T47D (cell line): ENCODE measurements around the gene GAS2.
A peak's percentile ranks its signal among the peaks of the same experiment; 100 is the strongest.
"Not testable (repeated sequence)": the region's sequence is repeated elsewhere in the genome, so short reads cannot be mapped to it uniquely, and the experiment has no call there.

Experiments used
- DNase-seq, 2 experiments: peaks; one replicate each; pipeline versions ENCODE4 v3.0.0 to v3.0.0-alpha.2; 2011 to 2012; ENCODE audit warnings: low read depth in 1 of 2, low spot score in 1 of 2
- JUND ChIP-seq: IDR thresholded peaks from 2 replicates; pipeline ENCODE4 v1.6.1; 2012; ENCODE audit warnings: low read depth
- in situ Hi-C: cut with HindIII; loops from 2 replicates; pipeline ENCODE4 v1.10.0; 2016; ENCODE audit warnings: low sequenced_read_pairs, low pct_unique_long_range_greater_than_20kb

Gene GAS2

GRCh38 chr11:22666325-22666687 lies at the start of gene GAS2:
TSS of gene GAS2 (plus strand) at chr11:22666611. CDS start at chr11:22674870, 8,259 bp downstream.
- no peak for DNase-seq
- TF ChIP-seq JUND = no peak
- in situ Hi-C loops = no loop called here

- in situ Hi-C loops = no loop called here
- no peak for TF ChIP-seq JUND
- no peak for DNase-seq
Observed at GRCh38 chr11:22617868-22618267, 48.5 kb upstream of the GAS2 start.

DNA sequence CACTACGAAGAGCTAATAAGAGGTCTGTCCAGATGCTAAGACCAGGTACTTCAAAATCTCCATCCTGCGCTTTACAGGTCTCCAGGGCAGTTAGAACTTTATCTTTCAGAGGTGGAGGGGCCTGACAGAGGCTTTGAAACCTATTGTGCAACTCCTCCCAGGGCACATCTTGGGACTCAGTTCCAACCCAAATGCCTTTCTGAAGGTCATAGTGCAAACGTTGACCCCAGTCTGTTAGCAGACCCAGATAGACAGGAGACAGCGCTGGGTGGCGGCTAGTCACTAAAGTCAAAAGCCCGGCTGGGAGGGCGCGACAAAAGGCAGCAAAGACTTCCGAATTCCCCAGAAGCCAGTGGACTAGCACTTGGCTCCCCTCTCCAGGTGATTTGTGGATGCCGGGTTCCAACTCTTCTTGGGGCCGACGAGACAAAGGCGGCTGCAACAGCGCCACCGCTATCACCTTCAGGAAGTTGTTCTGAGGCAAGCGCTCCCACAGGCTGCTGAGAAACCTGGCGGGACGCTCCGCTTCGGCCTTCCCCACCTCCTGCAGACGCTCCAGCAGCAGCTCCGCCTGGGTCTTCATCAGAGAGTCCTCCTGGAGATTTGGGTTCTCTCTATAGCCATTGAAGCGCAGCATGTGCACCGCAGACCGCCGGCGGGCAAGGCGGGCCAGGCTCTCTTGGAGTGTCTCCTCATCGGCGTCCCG lies 41.5 kb upstream of the GAS2 start:
- in situ Hi-C loops = no loop called here
- DNase-seq = peak; percentile 16 to 88
- no peak for TF ChIP-seq JUND

- DNase-seq = peak; percentile 93 to 100
Observed at GRCh38 chr11:22625448-22626287, 40.7 kb upstream of the GAS2 start, which contains the start of gene FANCF. TSS of gene FANCF (minus strand) at chr11:22625823. CDS start at chr11:22625810, 13 bp downstream.

DNA sequence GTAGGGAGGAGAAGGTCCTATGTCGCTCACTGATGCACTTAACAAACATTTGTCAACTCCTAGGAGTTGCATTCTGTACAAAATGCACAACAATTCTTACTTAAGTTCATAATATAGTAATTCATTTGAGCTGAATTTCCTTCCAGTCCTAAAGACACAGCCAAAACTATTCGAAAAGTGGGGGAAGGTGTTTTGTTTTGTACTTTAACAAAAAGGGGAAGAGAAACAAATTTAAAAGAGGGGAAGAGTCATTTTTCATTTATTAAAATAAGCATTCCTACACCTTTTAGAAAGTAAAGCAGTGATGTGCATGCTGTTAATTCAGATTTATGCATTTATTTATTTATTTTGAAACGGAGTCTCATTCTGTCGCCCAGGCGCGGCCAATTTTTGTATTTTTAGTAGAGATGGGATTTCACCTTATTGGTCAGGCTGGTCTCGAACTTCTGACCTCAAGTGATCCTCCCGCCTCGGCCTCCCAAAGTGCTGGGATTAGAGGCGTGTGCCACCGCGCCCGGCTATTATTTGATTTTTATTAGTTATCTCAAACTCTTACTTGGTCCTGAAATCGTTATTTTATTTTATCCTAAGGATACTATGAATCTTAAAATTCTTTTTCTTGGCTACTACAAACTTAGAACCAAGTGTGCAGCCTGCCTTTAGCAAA lies 39.7 kb upstream of the GAS2 start:
- no peak for DNase-seq
- TF ChIP-seq JUND = no peak
- in situ Hi-C loops = no loop called here

More at GRCh38 chr11:22625448-22626287, 40.7 kb upstream of the GAS2 start, which contains the start of gene FANCF:
- in situ Hi-C loops = no loop called here
- no peak for TF ChIP-seq JUND

DNA sequence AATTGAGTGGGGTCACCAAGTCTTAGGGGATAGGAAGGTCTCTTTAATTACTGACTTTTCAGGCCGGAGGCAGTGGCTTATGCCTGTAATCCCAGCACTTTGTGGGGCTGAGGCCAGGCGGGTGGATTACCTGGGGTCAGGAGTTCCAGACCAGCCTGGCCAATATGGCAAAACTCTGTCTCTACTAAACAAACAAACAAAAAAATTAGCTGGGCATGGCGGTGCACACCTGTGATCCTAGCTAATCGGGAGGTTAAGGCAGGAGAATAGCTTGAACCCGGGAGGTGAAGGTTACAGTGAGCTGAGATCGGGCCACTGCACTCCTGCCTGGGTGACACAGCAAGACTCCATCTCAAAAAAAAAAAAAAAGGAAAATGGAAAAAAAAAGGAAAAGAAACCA lies 39.0 kb upstream of the GAS2 start:
- no peak for DNase-seq
- in situ Hi-C loops = no loop called here
- no peak for TF ChIP-seq JUND

DNA sequence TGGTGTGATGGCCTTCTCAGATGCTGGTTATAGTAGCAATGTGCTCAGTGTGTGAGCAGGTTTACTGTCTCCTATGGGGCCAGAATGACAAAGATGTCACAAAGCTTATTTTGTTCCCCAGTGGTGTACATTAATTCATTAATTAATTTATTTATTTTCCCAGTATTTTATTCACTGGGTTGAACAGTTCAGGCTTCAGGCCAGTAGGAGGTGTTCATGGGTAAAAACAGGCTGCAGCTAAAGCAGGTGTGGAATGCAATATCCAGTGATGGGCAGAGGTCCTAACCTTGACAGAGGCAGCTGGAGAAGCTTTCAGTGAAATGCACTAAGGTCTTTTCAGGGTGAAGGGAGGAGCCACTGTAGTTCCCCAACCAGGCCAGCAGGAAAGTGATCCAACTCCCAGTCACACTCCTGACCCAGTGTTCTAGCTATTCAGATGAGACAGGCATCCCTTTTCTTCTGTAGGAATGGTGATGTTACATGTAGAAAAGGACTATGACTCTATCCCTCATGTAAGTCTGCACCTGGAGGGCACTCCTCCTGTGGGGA lies 33.0 kb upstream of the GAS2 start:
- no peak for DNase-seq
- no peak for TF ChIP-seq JUND
- in situ Hi-C loops = no loop called here

GRCh38 chr11:22634897-22635629 lies 31.3 kb upstream of the GAS2 start:
- in situ Hi-C loops = no loop called here
- no peak for TF ChIP-seq JUND

DNA sequence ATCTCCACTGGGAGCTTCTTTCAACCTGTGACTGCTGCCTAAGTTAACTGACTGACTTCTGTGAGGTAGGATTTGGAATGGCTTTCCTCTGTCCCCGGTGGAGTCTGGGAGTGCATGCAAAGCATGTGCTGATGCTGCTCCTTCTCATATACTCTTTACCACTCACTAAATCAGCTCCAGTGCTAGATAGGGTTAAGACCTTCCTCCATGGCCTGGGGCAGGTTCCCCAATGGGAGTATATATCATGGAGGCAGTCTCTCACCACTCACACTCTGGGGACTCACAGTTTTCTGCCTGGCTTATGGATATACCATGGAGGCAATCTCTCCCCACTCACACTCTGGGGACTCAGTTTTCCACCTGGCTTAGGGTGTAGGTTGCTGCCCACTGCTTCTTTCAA lies 30.7 kb upstream of the GAS2 start:
- DNase-seq = no peak
- no peak for TF ChIP-seq JUND
- in situ Hi-C loops = no loop called here

More at GRCh38 chr11:22634897-22635629, 31.3 kb upstream of the GAS2 start:
- DNase-seq = peak in 1 of 2 experiments; percentile 13

GRCh38 chr11:22640862-22641261 lies 25.5 kb upstream of the GAS2 start:
- DNase-seq = no peak
- in situ Hi-C loops = no loop called here
- TF ChIP-seq JUND = no peak

DNA sequence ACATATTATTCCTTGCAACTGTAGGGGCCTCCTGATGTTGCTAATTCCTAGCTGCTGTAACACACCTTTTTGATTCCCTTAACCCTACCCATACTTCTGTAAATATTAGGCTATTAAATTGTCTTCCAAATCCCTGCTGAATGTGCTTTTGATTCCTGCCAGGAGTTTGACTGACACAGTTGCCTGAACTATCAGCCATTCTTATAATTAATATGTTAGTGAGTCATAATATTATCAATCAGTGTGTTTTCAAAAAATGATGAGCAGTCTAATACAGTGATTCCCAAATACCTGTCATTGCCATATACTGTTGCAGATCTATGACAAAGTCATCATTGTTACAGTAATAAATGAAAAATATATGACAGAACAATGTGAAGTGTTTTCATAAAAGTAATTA lies 24.9 kb upstream of the GAS2 start:
- no peak for DNase-seq
- in situ Hi-C loops = no loop called here
- no peak for TF ChIP-seq JUND

- DNase-seq, in situ Hi-C loops: not testable (repeated sequence)
Observed at GRCh38 chr11:22652346-22652745, 14.1 kb upstream of the GAS2 start.
